Measurements from ENCODE around the gene LENG1. TPM values are rescaled to one million over a fixed set of nuclear protein-coding genes. Genes with fewer than 3 reads are reported as not detected.

LENG1 gene
- total RNA-seq, 1 experiment from 2014 or later = 15.8 TPM

- Histone ChIP-seq H3K27me3 (replicated peaks) (no peaks in the 10 kb centered on the region), H3K27ac (no peak overlapping the region), H3K36me3 (peaks cover 61% of the 10 kb centered on the region), H3K4me3 (no peak overlapping the region), H3K9me3 (replicated peaks) (no peaks in the 10 kb centered on the region), H3K4me1 (replicated peaks) (peaks cover 3% of the 10 kb centered on the region; the same call in 1 of the 2 replicates)
- DNase-seq (ENCODE audit: low read depth in 1 of 2, low spot score in 2 of 2) = no peak
These were observed 49.9 kb downstream of the LENG1 start for GRCh38 chr19:54109651-54110050.

- Histone ChIP-seq H3K36me3 (peaks cover 61% of the 10 kb centered on the region), H3K4me1 (replicated peaks) (no peaks in the 10 kb centered on the region), H3K27ac (no peak overlapping the region), H3K4me3 (no peak overlapping the region), H3K9me3 (replicated peaks) (no peaks in the 10 kb centered on the region), H3K27me3 (replicated peaks) (no peaks in the 10 kb centered on the region)
- DNase-seq (ENCODE audit: low read depth in 1 of 2, low spot score in 2 of 2) = no peak
These were observed 51.0 kb downstream of the LENG1 start for GRCh38 chr19:54108496-54108895.

- Histone ChIP-seq H3K9me3 (replicated peaks) (no peaks in the 10 kb centered on the region), H3K4me1 (replicated peaks) (no peaks in the 10 kb centered on the region), H3K4me3 (no peak overlapping the region), H3K36me3 (peaks cover 61% of the 10 kb centered on the region), H3K27me3 (replicated peaks) (no peaks in the 10 kb centered on the region), H3K27ac (no peak overlapping the region)
- no peak for DNase-seq (ENCODE audit: low read depth in 1 of 2, low spot score in 2 of 2)
These were observed 51.5 kb downstream of the LENG1 start for GRCh38 chr19:54107876-54108490.

- Histone ChIP-seq H3K9me3 (replicated peaks) (no peaks in the 10 kb centered on the region), H3K36me3 (peaks cover 55% of the 10 kb centered on the region), H3K27ac (no peak overlapping the region), H3K4me3 (no peak overlapping the region), H3K4me1 (replicated peaks) (no peaks in the 10 kb centered on the region), H3K27me3 (replicated peaks) (no peaks in the 10 kb centered on the region)
- no peak for DNase-seq (ENCODE audit: low read depth in 1 of 2, low spot score in 2 of 2)
These were observed 52.8 kb downstream of the LENG1 start for GRCh38 chr19:54106716-54107115.

GRCh38 chr19:54105796-54106195 lies 53.7 kb downstream of the LENG1 start:
- Histone ChIP-seq H3K36me3 (peaks cover 51% of the 10 kb centered on the region), H3K9me3 (replicated peaks) (no peaks in the 10 kb centered on the region), H3K27ac (no peak overlapping the region), H3K27me3 (replicated peaks) (no peaks in the 10 kb centered on the region), H3K4me1 (replicated peaks) (no peaks in the 10 kb centered on the region), H3K4me3 (no peak overlapping the region)
- DNase-seq (ENCODE audit: low read depth in 1 of 2, low spot score in 2 of 2) = no peak

Other genes with a start within 250 kb of the LENG1 start
- gene CACNG8, start 196.8 kb downstream of the LENG1 start, total RNA-seq (2014; rRNA removed; shearing (Covaris generic)) = not detected in 2 replicates
- gene CACNG6, start 168.1 kb downstream of the LENG1 start, total RNA-seq (2014; rRNA removed; shearing (Covaris generic)) = 0.11 TPM in 1 of 2 replicates, not detected in the other
- not detected in 2 replicates for gene VSTM1, start 95.8 kb downstream of the LENG1 start, total RNA-seq (2014; rRNA removed; shearing (Covaris generic))
- gene TARM1, start 78.4 kb downstream of the LENG1 start, total RNA-seq (2014; rRNA removed; shearing (Covaris generic)) = not detected in 2 replicates
- gene OSCAR, start 58.9 kb downstream of the LENG1 start, total RNA-seq (2014; rRNA removed; shearing (Covaris generic)) = not detected in 2 replicates
- 24.2 and 51.7 TPM in 2 replicates for gene NDUFA3, start 56.9 kb downstream of the LENG1 start, total RNA-seq (2014; rRNA removed; shearing (Covaris generic))
- 31.7 and 48.5 TPM in 2 replicates for gene TFPT, start 44.1 kb downstream of the LENG1 start, total RNA-seq (2014; rRNA removed; shearing (Covaris generic))
- gene PRPF31, start 44.0 kb downstream of the LENG1 start, total RNA-seq (2014; rRNA removed; shearing (Covaris generic)) = 70.6 and 79.9 TPM in 2 replicates
- 13.9 and 14.2 TPM in 2 replicates for gene CNOT3, start 22.0 kb downstream of the LENG1 start, total RNA-seq (2014; rRNA removed; shearing (Covaris generic))
- gene TMC4, start 13.4 kb upstream of the LENG1 start, total RNA-seq (2014; rRNA removed; shearing (Covaris generic)) = 0.11 TPM in 1 of 2 replicates, not detected in the other
- gene MBOAT7, start 29.9 kb upstream of the LENG1 start, total RNA-seq (2014; rRNA removed; shearing (Covaris generic)) = 97.7 and 118 TPM in 2 replicates
- 85.4 and 106 TPM in 2 replicates for gene TSEN34, start 31.6 kb upstream of the LENG1 start, total RNA-seq (2014; rRNA removed; shearing (Covaris generic))
- 1,209 and 2,142 TPM in 2 replicates for gene RPS9, start 41.1 kb upstream of the LENG1 start, total RNA-seq (2014; rRNA removed; shearing (Covaris generic))
- gene LILRB3, start 63.3 kb upstream of the LENG1 start, total RNA-seq (2014; rRNA removed; shearing (Covaris generic)) = not detected in 2 replicates
- gene LILRA6, start 83.1 kb upstream of the LENG1 start, total RNA-seq (2014; rRNA removed; shearing (Covaris generic)) = not detected in 2 replicates
- gene LILRB5, start 97.6 kb upstream of the LENG1 start, total RNA-seq (2014; rRNA removed; shearing (Covaris generic)) = not detected in 2 replicates
- not detected in 2 replicates for gene LILRB2, start 121.4 kb upstream of the LENG1 start, total RNA-seq (2014; rRNA removed; shearing (Covaris generic))
- not detected in 2 replicates for gene LILRA5, start 153.4 kb upstream of the LENG1 start, total RNA-seq (2014; rRNA removed; shearing (Covaris generic))
- not detected in 2 replicates for gene LILRA4, start 179.4 kb upstream of the LENG1 start, total RNA-seq (2014; rRNA removed; shearing (Covaris generic))
- not detected in 2 replicates for gene LAIR1, start 205.2 kb upstream of the LENG1 start, total RNA-seq (2014; rRNA removed; shearing (Covaris generic))